Dermis blood vessel endothelial cell (primary cell): ENCODE measurements around the gene ASS1. TPM values are rescaled to one million over a fixed set of nuclear protein-coding genes. Genes with fewer than 3 reads are reported as not detected.
"Not testable (repeated sequence)": the region's sequence is repeated elsewhere in the genome, so short reads cannot be mapped to it uniquely, and the experiment has no call there.

Source experiments
- DNase-seq: peaks from one replicate; pipeline ENCODE4 v3.0.0; 2010
- total RNA-seq: library from RNA; depleted of rRNA; stranded (reverse); fragments of >200 nt; gene quantifications from 2 replicates; pipeline ENCODE4 v1.2.3, GENCODE V29; 2014

Gene ASS1
- 4.0 and 9.5 TPM in 2 replicates for total RNA-seq

- DNase-seq: no peak
Measured at GRCh38 chr9:130444565-130445221, at the start of gene ASS1. Gene ASS1, plus strand, starts transcription at chr9:130444961. Its CDS starts 7,268 bp downstream, at chr9:130452229.

- no peak for DNase-seq
Measured at GRCh38 chr9:130395810-130396435, 48.8 kb upstream of the ASS1 start.

- no peak for DNase-seq
Measured at GRCh38 chr9:130396581-130396980, 48.2 kb upstream of the ASS1 start.

- DNase-seq: no peak
Measured at GRCh38 chr9:130398487-130399240, 46.1 kb upstream of the ASS1 start.

- no peak for DNase-seq
Measured at GRCh38 chr9:130399768-130400167, 45.0 kb upstream of the ASS1 start.

GRCh38 chr9:130400870-130401269 lies 43.9 kb upstream of the ASS1 start:
- no peak for DNase-seq

GRCh38 chr9:130401742-130402141 lies 43.0 kb upstream of the ASS1 start:
- DNase-seq: not testable (repeated sequence)

GRCh38 chr9:130402243-130402642 lies 42.5 kb upstream of the ASS1 start:
- no peak for DNase-seq

- DNase-seq: no peak
Measured at GRCh38 chr9:130402645-130403440, 41.9 kb upstream of the ASS1 start.

- no peak for DNase-seq
Measured at GRCh38 chr9:130405657-130406257, 39.0 kb upstream of the ASS1 start.

GRCh38 chr9:130406278-130406895 lies 38.4 kb upstream of the ASS1 start:
- DNase-seq: no peak

GRCh38 chr9:130407916-130408663 lies 36.7 kb upstream of the ASS1 start:
- no peak for DNase-seq

- DNase-seq: no peak
Measured at GRCh38 chr9:130408669-130409068, 36.1 kb upstream of the ASS1 start.

GRCh38 chr9:130409246-130409645 lies 35.5 kb upstream of the ASS1 start:
- DNase-seq: no peak

- no peak for DNase-seq
Measured at GRCh38 chr9:130410443-130410842, 34.3 kb upstream of the ASS1 start.

- DNase-seq: peak; percentile 37
Measured at GRCh38 chr9:130411566-130411915, 33.2 kb upstream of the ASS1 start.

GRCh38 chr9:130414081-130414731 lies 30.6 kb upstream of the ASS1 start:
- DNase-seq: no peak

GRCh38 chr9:130414910-130415746 lies 29.6 kb upstream of the ASS1 start:
- no peak for DNase-seq

- DNase-seq: peak; percentile 24
Measured at GRCh38 chr9:130417602-130418001, 27.2 kb upstream of the ASS1 start.

GRCh38 chr9:130418776-130419175 lies 26.0 kb upstream of the ASS1 start:
- no peak for DNase-seq
